ENCODE results near the gene CCN2. TPM values are rescaled to one million over a fixed set of nuclear protein-coding genes. Genes with fewer than 3 reads are reported as not detected.
"Not testable (repeated sequence)": the region's sequence is repeated elsewhere in the genome, so short reads cannot be mapped to it uniquely, and the experiment has no call there.

The CCN2 gene
- total RNA-seq, 8 experiments from 2014 or later: 0.56 to 293 (median 3.0) TPM

DNA sequence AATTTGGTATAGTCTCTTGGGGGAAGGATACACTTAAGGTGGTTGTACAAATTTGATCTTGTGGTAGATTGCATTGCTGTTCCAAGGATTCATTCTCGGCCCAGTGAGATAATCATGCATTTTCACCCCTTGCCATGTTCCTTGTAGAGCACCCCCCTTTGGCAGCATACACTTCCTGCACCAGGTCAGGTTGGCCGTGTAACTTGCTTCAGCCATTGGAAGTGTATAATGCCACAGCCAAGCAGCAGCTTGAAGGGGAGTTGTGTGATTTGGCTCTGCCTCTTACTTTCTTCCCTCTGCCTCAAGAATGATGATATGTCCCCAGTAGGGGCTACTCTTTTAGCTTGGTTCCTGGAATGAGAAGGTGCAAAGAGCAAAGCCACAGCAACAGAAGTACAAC lies 21.9 kb downstream of the CCN2 start:
- in situ Hi-C loops (cut with MboI; ENCODE audit: low pct_unique_long_range_greater_than_20kb in 2 of 9, low sequenced_read_pairs in 9 of 9, unreplicated experiment in 9 of 9): loop anchor here in 1 of 9 experiments (25.0 kb wide), 1 partner anchor 283 kb away; no protein-coding TSS in a partner anchor

DNA sequence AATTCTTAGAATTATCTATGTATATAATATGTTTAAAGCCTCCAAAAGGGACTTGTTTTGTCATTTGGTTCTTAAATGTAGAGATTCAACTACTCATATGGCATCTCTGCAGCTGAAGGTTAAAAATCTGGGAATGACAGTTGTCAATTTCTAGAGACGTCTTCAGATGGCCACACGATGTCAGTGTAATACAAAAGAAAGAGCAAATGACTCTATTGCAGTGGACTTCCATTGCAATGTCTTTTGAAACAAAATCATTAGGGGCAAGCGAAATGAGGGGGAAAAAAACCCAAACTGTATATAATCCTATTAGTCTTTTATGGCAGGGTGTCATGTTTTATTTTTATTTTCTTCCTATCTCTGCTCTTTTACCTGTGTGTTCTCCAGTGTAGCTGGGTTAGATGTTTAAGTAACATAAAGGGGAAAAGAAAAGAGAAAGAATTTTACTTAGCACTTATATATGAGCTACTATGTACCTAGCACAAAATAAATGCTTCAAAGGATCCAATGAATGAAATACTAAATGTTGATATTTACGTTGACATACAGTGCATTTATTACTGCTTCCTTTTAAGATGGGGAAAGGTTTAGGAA lies 26.2 kb downstream of the CCN2 start:
- ATAC-seq (replicated peaks in 6 of 8): peak in 4 of 8 experiments; percentile 46 to 80 (median 69)
- H3K4me3 ChIP-seq: no peak overlapping the region
- H3K4me1 ChIP-seq (replicated peaks in 1 of 2): no peaks in the 10 kb centered on the region
- WGBS, 10 experiments: 0 to 40% (median 29%) methylated on average over 1 to 4 of the region's 4 CpGs; no CpG with 5 or more reads in 1 of the 10 experiments
- in situ Hi-C loops (cut with MboI; ENCODE audit: low pct_unique_long_range_greater_than_20kb in 2 of 9, low sequenced_read_pairs in 9 of 9, unreplicated experiment in 9 of 9): loop anchor here in 6 of 9 experiments (25.0 kb wide), 3 partner anchors 238 to 562 kb away; no protein-coding TSS in a partner anchor
- H3K27ac ChIP-seq: no peak overlapping the region

More for the DNA sequence above, 21.9 kb downstream of the CCN2 start:
- H3K27ac ChIP-seq: no peak overlapping the region
- peak in 1 of 8 experiments; percentile 53 for ATAC-seq (replicated peaks in 6 of 8)
- no peak overlapping the region for H3K4me3 ChIP-seq
- WGBS, 10 experiments: 10 to 100% (median 80%) methylated on average over 1 to 2 of the region's 2 CpGs; no CpG with 5 or more reads in 3 of the 10 experiments
- no peaks in the 10 kb centered on the region for H3K4me1 ChIP-seq (replicated peaks in 1 of 2)

DNA sequence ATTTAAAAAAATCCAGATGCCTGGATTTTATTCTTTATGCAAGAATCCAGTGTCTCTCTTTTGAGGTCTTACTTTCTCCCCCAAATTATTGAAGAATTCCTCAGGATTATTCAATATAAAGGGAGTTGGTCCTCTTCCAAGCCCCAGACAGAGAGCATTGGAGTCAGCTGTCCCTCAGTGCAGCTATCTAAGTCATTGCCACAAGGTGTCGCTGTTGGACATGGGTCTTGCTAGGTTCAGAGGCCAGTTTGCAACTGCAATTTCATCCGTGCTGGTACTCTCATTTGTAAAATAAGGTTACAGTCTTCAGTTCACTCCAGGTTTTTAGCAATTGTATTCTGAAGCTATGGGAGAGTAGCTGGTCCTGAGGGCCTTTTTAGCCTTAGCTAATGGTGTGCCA lies 27.8 kb downstream of the CCN2 start:
- peak in 7 of 8 experiments; percentile 38 to 71 (median 59) for ATAC-seq (replicated peaks in 6 of 8)
- Histone ChIP-seq H3K4me1 (replicated peaks in 1 of 2) (no peaks in the 10 kb centered on the region), H3K4me3 (no peak overlapping the region), H3K27ac (no peak overlapping the region)
- 0 to 45% (median 0%) methylated on average over 1 to 2 of the region's 2 CpGs; no CpG with 5 or more reads in 3 of the 10 experiments for WGBS, 10 experiments
- in situ Hi-C loops (cut with MboI; ENCODE audit: low pct_unique_long_range_greater_than_20kb in 2 of 9, low sequenced_read_pairs in 9 of 9, unreplicated experiment in 9 of 9): loop anchor here in 6 of 9 experiments (25.0 kb wide), 3 partner anchors 236 to 564 kb away; no protein-coding TSS in a partner anchor

DNA sequence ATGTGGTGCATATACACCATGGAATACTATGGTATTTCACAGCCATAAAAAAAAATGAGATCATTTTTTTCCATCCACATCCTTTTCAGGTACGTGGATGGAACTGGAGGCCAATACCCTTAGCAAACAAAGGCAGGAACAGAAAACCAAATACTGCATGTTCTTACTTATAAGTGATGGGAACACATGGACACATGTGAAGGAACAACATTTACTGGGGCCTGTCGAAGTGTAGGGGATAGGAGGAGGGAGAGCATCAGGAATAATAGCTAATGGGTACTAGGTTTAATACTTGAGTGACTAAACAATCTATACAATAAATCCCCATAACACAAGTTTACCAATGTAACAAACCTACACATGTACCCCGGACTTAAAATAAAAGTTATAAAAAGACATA lies 30.5 kb downstream of the CCN2 start:
- Histone ChIP-seq H3K27ac (no peak overlapping the region), H3K4me3 (no peak overlapping the region), H3K4me1 (replicated peaks in 1 of 2) (no peaks in the 10 kb centered on the region)
- ATAC-seq (replicated peaks in 6 of 8): no peak
- 58 to 100% (median 75%) methylated on average over 1 to 3 of the region's 3 CpGs; no CpG with 5 or more reads in 3 of the 10 experiments for WGBS, 10 experiments
- in situ Hi-C loops (cut with MboI; ENCODE audit: low pct_unique_long_range_greater_than_20kb in 2 of 9, low sequenced_read_pairs in 9 of 9, unreplicated experiment in 9 of 9): loop anchor here in 6 of 9 experiments (25.0 kb wide), 3 partner anchors 233 to 567 kb away; no protein-coding TSS in a partner anchor

DNA sequence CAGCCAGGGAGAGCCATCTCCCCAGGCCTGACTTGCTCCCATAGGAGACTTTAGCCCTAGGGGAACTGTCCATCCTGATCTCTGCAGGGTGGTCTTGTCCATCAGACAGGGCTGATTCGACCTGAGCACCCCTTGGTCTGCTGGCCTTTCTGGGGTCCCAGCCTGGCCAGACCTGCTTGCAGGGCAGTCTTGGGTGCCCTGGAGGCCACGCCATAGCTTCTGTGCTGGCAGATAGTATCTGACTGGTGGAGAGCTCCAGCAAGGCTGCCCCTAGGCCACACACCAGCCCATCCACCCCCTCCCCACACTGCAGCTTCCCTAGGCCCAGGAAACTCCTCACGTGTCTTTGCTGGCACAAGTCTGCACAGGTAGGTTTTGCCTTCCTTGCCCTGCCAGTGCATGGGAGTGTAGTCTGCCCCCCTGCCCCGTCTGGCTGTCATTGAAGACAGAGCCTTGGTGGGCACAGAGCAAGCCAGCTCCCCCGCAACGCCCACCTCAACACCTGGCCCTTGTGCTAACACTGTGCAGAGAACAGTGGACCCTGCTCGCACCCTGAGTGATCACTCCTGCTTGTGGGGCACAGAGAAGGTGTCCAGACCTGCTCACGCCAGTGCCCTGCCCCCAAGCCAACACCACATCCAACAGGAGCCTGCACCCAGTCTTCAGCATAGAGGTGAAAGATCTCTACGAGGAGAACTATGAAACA lies 32.4 kb downstream of the CCN2 start:
- no peak for ATAC-seq (replicated peaks in 6 of 8)
- 30 to 96% (median 77%) methylated on average over 1 to 7 of the region's 9 CpGs; no CpG with 5 or more reads in 5 of the 10 experiments for WGBS, 10 experiments
- no peaks in the 10 kb centered on the region for H3K4me1 ChIP-seq (replicated peaks in 1 of 2)
- H3K4me3 ChIP-seq: no peak overlapping the region
- no peak overlapping the region for H3K27ac ChIP-seq
- in situ Hi-C loops (cut with MboI; ENCODE audit: low pct_unique_long_range_greater_than_20kb in 2 of 9, low sequenced_read_pairs in 9 of 9, unreplicated experiment in 9 of 9): loop anchor here in 7 of 9 experiments (10.0 to 25.0 kb wide), 4 partner anchors 224 to 568 kb away; no protein-coding TSS in a partner anchor

DNA sequence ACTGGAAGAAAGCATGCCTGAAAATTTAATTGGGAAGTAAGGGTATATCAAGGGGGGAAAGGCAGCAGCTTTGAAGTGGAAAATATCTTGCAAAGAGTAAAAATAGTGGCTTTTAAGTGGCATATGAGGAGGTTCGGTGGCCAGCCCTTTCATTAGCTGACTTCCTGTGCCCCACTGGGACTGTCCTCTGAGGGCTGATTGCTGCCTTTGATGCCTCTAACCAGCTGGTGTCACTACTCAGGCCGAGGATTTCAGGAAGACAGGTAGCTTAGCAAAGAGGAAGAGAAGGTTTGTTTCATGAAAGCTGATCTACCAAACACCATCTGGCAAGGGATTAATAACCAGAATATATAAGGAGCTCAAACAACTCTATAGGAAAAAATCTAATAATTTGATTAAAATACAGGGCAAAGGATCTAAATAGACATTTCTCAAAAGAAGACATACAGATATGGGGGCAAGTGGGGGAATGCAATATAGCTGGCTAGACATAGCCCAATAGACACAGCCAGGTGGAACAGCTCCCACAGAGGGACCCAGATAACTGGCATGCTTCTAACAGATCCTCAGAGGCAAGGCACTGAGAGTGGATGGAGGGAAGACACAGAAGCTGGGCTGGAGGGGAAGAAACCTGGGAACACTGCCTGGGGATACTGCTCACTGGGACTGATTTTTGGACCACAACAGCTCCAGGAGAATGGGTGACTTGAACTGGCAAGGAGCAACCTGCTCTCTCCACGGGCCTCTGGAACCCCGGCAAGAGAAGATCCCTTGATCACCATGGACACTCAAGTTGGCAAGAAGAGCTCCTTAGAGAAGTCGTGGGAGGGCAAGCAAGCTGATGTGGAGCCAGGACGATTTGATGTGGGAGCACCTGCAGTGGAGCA lies 33.2 kb downstream of the CCN2 start:
- no peak for ATAC-seq (replicated peaks in 6 of 8)
- no peaks in the 10 kb centered on the region for H3K4me1 ChIP-seq (replicated peaks in 1 of 2)
- in situ Hi-C loops (cut with MboI; ENCODE audit: low pct_unique_long_range_greater_than_20kb in 2 of 9, low sequenced_read_pairs in 9 of 9, unreplicated experiment in 9 of 9): loop anchor here in 7 of 9 experiments (10.0 to 25.0 kb wide), 4 partner anchors 223 to 569 kb away; no protein-coding TSS in a partner anchor
- no peak overlapping the region for H3K4me3 ChIP-seq
- WGBS, 10 experiments: 10 to 87% (median 58%) methylated on average over 1 to 5 of the region's 6 CpGs; no CpG with 5 or more reads in 2 of the 10 experiments
- no peak overlapping the region for H3K27ac ChIP-seq

DNA sequence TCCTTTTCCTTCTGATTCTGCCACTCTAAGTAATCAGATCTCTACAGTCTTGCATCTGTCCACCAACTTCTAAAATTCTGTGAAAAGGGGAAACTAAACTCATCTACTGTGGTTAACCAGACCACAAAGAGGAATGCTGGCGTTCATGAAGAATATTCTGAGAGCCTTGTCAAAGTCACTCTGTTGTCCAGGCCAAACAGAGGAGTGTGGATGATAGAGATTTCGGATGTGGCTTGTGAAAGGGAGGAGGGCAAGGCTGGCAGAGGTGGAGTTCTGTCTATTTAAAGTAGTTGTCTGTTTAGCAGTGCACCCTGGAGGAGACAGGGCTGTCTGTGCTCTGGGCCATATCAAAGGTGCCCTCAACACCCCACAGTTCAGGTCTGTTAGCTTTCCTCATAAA lies 33.9 kb downstream of the CCN2 start:
- no peak for ATAC-seq (replicated peaks in 6 of 8)
- Histone ChIP-seq H3K27ac (no peak overlapping the region), H3K4me3 (no peak overlapping the region), H3K4me1 (replicated peaks in 1 of 2) (no peaks in the 10 kb centered on the region)
- in situ Hi-C loops (cut with MboI; ENCODE audit: low pct_unique_long_range_greater_than_20kb in 2 of 9, low sequenced_read_pairs in 9 of 9, unreplicated experiment in 9 of 9): loop anchor here in 7 of 9 experiments (10.0 to 25.0 kb wide), 4 partner anchors 223 to 570 kb away; no protein-coding TSS in a partner anchor
- 40 to 100% (median 83%) methylated on average over 1 to 2 of the region's 2 CpGs; no CpG with 5 or more reads in 1 of the 10 experiments for WGBS, 10 experiments

DNA sequence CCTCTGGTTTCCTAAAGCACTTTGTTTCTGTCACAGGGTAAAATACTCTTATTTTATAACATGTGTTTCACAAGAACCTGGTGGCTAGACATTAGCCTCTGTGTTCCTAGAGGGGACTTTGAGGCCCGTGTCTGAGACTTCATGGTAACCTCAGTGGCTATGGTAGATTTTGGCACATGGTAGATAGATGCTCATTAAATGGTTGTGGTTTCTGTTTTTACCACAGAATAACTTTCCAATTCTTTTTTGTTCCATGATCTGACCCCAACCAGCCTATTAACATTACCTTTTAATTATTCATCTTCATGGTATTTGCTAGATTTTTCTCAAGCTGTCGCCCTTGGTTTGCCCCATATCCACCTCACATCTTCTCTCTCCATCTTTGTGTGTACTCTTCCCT lies 34.3 kb downstream of the CCN2 start:
- Histone ChIP-seq H3K4me3 (no peak overlapping the region), H3K27ac (no peak overlapping the region), H3K4me1 (replicated peaks in 1 of 2) (no peaks in the 10 kb centered on the region)
- 0 to 100% (median 72%) methylated on average over 1 to 2 of the region's 2 CpGs; no CpG with 5 or more reads in 3 of the 10 experiments for WGBS, 10 experiments
- in situ Hi-C loops (cut with MboI; ENCODE audit: low pct_unique_long_range_greater_than_20kb in 2 of 9, low sequenced_read_pairs in 9 of 9, unreplicated experiment in 9 of 9): loop anchor here in 7 of 9 experiments (10.0 to 25.0 kb wide), 4 partner anchors 222 to 570 kb away; no protein-coding TSS in a partner anchor
- no peak for ATAC-seq (replicated peaks in 6 of 8)

DNA sequence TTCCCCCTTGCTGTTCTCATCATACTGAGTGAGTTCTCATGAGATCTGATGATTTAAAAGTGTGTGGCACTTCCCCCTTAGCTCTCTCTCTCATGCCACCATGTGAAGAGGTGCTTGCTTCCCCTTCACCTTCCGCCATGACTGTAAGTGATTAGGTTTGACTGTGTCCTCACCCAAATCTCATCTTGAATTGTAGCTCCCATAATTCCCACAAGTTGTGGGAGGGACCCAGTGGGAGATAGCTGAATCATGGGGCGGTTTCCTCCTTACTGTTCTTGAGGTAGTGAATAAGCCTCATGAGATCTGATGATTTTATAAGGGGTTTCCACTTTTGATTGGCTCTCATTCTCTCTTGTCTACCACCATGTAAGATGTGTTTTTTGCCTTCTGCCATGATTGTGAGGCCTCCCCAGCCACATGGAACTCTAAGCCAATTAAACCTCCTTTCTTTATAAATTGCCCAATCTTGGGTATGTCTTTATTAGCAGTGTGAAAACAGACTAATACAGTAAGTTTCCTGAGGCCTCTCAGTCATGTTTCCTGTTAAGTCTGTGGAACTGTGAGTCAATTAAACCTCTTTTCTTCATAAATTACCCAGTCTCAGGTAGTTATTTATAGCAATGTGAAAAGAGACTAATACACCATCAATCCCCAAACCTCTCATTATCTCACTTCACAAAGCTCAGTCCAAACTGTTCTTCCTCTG lies 34.9 kb downstream of the CCN2 start:
- in situ Hi-C loops (cut with MboI; ENCODE audit: low pct_unique_long_range_greater_than_20kb in 2 of 9, low sequenced_read_pairs in 9 of 9, unreplicated experiment in 9 of 9): loop anchor here in 7 of 9 experiments (10.0 to 25.0 kb wide), 4 partner anchors 221 to 571 kb away; no protein-coding TSS in a partner anchor
- not testable (repeated sequence) for ATAC-seq (replicated peaks in 6 of 8); H3K4me3 ChIP-seq; H3K27ac ChIP-seq; H3K4me1 ChIP-seq (replicated peaks in 1 of 2)
- 71 to 100% (median 100%) methylated on average over 1 to 2 of the region's 2 CpGs; no CpG with 5 or more reads in 5 of the 10 experiments for WGBS, 10 experiments

DNA sequence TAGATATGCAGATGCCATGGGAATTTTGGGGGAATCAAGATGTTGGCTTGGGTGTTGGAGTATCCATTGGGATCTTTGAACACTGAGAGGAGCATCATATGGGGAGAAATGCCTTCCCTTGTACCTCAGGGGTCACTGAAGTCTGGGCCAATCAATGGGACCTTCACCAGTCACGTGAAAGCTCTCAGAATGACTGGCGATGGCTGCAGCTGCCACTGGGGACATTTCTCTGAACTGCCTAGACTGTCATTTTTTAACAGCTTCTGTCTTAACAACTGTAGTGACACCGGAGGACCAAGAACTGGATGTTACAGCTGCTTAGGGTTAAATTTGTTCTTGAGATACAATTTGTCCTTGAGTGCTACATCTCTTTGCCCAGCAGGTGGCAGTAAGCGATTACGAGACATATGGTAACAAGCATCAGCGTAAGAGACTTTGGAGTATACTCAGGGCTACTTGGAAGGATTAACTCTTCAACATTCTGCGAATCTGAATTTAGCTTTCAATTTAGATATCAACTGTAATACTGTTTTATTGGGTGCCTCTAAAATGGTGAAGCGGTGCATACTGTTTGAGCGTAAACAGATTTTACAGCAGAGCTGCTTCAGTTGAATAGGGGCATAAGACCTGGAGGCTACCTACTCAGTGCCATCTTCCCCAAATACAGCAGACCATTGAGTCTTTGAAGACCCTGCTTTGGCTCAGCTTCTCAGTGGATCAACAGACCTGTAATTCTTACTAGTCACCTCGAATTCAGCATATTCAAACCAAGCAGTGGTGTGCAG lies 36.0 kb downstream of the CCN2 start:
- H3K4me3 ChIP-seq: no peak overlapping the region
- H3K27ac ChIP-seq: no peak overlapping the region
- in situ Hi-C loops (cut with MboI; ENCODE audit: low pct_unique_long_range_greater_than_20kb in 2 of 9, low sequenced_read_pairs in 9 of 9, unreplicated experiment in 9 of 9): loop anchor here in 7 of 9 experiments (10.0 to 25.0 kb wide), 4 partner anchors 220 to 572 kb away; no protein-coding TSS in a partner anchor

DNA sequence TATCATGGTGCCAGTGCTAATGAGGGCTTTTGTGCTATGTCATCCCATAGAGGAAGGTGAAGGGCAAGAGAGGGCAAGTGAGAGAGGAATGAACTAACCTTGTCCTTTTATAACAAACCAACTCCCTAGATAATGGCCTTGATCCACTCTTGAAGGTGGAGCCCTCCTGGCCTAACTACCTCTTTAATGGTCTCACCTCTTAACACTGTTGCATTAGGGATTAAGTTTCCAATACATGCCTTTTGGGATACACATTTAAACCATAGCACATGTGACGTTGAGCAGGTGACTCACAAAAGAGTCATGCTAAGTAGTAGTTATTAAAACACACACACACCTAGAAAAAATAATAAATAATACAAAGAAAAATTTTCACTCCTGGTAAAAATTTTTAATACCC lies 36.9 kb downstream of the CCN2 start:
- in situ Hi-C loops (cut with MboI; ENCODE audit: low pct_unique_long_range_greater_than_20kb in 2 of 9, low sequenced_read_pairs in 9 of 9, unreplicated experiment in 9 of 9): loop anchor here in 7 of 9 experiments (10.0 to 25.0 kb wide), 4 partner anchors 219 to 573 kb away; no protein-coding TSS in a partner anchor
- no peak overlapping the region for H3K4me3 ChIP-seq
- no peak overlapping the region for H3K27ac ChIP-seq
- no peak for ATAC-seq (replicated peaks in 6 of 8)
- peaks cover 0 to 6% of the 10 kb centered on the region in 2 donors for H3K4me1 ChIP-seq (replicated peaks in 1 of 2)
- WGBS, 10 experiments: 0 to 100% (median 40%) methylated on average over 1 of the region's 1 CpG; no CpG with 5 or more reads in 5 of the 10 experiments

More for the DNA sequence above, 36.0 kb downstream of the CCN2 start:
- H3K4me1 ChIP-seq (replicated peaks in 1 of 2): peaks cover 0 to 6% of the 10 kb centered on the region in 2 donors
- 10 to 84% (median 60%) methylated on average over 1 to 10 of the region's 10 CpGs for WGBS, 10 experiments
- peak in 5 of 8 experiments; percentile 31 to 93 (median 86) for ATAC-seq (replicated peaks in 6 of 8)
